ENCODE data around the gene APLN.
A peak's percentile ranks its signal among the peaks of the same experiment; 100 is the strongest.

The APLN gene, protein sequence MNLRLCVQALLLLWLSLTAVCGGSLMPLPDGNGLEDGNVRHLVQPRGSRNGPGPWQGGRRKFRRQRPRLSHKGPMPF

DNA sequence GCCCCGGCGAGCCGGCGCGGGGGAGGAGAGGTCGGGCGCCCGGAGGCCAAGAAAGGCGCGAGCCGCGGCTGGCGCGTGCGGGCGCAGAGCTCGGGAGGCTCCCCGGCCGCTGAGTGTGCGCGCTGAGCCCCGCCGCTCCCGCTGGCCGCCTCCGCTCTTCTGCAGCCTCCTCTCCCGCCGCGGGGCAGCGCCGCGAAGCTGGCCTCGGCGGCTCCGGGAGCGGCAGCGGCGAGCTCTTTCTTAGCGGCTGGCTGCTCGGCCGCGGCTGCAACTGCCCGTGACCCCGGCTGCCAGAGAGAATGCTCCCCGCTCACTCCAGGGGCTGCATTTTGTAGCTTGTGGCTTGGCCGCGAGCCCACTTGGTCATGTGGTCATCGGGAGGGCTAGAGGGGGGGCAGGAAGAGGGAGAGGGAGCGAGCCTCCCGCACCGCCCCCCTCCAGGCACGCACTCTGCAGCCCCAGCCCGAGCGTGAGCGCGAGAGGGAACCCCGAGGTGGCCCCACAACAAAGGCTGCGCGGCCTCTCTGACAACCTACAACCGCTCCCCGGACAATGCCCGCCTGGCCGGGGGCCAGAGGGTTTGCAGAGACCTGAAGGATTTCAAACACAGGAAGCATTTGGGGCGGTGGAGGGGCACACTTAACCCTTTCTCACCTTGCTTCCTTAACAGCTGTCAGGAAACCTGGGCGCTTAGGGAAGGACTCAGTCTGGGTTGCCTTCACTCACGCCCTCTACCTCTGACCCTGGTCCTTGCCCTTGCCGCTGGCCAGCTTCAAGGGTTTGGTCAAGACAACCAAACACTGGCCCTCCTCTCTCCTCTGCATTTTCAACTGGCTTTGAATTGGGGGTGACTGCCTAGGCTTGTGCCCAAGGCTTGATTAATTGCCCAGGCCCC, at the start of gene APLN:
TSS of gene APLN (minus strand) at position 305 of the 895 bp plus-strand sequence. CDS start 326 bp downstream, outside the sequence.
- DNase-seq, result no peak

DNA sequence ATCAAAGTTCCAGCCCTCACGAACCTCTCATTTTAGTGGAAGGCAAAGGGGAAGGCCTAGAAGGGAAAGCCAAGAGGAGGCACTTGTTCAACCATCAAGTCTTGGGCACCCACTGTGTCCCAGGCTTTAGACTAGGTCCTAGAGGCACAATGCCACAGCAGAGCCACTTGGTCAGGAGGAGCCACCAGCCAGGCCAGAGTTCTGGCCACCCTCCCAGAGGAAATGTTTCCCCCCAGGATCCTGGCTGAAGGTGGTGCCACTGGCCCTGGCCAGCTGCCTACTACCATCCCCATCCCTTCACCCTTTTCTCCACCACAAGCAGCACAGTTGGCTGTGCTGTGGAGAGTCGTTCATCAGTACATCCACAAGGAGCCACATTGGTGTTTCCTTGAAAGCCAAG, 49.7 kb upstream of the APLN start:
- no peak for DNase-seq

DNA sequence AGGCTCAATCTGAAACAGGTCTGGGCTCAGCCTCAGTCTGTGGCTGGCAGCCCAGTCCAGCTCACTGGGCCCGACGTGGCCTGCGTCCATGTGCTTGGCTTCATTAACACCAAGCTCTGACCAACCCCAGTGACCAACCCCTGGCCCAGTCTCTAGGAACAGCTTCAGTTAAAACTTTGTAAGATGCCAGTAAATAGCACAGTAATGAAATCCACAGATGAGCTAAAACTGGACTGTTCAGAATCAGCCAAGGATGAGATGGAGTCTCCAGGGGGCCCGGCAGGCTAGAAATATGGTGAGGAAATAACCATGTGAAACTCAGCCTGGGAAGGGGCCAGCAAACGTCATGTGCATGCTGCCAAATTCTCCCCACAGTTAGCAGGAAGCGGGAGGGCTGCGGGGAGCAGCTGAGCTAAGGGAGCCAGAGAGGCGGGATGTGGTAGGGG, 46.9 kb upstream of the APLN start:
- no peak for DNase-seq

GRCh38 chrX:129700536-129700935, 45.8 kb upstream of the APLN start:
- DNase-seq, result no peak

- DNase-seq, result no peak
These were observed 43.4 kb upstream of the APLN start for GRCh38 chrX:129698150-129698549.

DNA sequence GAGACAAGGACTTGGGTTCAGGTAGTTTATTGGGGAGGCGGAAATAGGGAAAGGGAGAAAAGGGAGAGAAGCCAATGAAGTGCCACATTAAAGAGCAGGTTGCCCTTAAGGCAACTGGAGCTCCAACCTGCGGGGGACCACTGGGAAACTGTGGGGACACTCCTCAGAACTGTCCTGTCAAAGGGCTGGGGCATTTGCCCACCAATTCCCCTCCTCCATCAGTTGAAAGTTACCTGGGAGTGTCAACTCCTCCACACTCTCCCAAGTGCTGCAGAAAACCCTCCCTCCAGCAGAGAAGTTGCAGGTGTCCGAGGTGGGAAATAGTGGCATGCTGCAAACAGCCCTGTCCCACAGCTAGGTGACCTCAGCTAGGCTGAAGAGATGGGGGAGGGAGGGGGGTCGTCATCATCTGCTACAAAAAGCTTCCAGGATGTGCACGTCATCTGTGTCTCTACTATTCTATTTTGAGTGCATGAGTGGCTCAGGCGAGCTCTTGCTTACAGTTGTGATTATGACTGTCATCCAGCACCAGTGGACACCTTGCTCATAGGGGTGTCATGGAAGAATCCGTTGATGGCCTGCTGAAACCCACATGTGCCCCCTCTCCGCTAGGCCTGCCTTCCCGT, 42.6 kb upstream of the APLN start:
- DNase-seq, result no peak

DNA sequence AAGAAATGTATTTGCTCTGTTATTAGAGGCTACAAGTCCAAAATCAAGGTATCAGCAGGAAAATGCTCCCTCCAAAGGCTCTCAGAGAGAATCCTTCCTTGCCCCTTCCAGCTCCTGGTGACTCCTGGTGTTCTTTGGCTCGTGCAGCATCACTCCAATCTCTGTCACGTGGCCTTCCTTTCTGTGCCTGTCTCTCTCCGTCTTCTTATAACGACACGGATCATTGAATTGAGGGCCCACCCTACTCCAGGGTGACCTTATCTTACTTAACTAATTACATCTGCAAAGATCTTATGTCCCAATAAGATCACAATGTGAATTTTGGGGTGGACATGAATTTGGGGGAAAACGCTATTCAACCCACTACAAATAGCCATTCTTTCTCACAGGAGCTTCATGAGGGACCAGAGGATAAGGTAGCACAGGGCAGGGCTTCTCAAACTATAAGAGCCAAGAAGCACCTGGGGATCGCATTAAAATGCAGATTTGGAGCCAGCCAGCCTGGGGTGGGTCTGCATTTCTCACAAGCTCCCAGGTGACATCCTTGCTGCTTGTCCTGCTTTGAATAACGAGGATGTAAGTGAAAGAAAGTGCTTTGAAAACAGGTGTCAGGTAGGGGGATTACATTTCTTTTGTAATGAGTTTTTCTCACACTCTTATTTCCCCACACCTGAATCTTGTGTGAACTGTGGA, 41.9 kb upstream of the APLN start:
- DNase-seq, result no peak

GRCh38 chrX:129695937-129696336, 41.2 kb upstream of the APLN start:
- no peak for DNase-seq

- DNase-seq, result no peak
These were observed 40.8 kb upstream of the APLN start for GRCh38 chrX:129695535-129695934.

- DNase-seq, result no peak
These were observed 40.0 kb upstream of the APLN start for GRCh38 chrX:129694805-129695204.

DNA sequence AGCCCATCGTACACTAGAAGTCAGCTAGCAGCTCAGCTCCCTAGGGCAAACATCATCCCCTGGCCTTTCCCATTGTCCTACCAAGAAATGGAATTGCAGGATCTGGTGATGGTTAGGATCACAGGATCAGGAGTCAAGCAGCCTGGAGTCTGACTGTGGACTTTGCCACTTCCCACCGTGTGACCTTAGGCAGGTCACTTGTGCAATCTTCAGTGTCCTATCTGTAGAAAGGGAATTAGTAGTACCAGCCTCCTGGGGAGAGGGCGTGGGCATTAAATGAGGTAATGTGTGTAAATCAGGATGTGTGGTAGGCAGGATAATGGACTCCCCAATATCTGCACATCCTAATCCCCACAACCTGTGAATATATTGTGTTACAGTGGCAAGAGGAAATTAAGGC, 38.6 kb upstream of the APLN start:
- DNase-seq, result no peak

DNA sequence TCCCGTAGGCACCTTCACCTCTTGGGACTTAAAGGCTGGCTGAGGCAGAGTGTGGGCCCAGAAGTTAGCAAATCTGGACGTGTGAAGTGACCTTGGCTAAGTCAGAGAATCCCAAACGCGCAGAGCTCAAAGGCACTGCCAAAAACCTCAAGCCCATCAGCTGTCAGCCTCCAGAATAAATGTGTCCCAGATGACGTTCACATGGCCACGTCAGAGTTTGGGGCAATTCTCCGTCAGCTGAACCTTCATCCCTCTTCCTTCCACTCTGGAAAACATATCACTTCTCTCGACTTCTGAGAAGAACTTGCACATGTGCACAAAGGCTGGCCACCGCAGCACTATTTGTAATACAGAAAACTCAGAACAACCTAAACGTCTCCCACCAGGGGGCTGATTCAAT, 35.7 kb upstream of the APLN start:
- no peak for DNase-seq

DNA sequence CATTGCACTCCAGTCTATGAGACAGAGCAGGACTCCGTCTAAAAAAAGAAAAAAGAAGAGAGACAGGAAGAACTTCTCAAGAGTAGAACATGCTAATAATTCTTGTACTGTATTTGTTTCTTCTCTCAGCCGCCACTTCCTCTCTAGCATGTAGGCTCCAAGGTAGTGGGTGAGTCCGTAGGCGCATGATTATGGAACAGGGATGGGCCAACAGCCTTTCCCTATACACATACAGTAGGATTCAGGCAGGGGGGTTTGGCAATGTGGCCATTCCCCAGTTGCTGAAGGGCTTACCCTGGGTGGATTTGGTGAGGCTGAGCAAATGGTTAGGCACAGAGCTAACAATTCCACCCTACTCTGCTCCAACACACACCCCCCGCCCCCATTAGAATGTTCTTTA, 35.0 kb upstream of the APLN start:
- no peak for DNase-seq

GRCh38 chrX:129688097-129688496, 33.3 kb upstream of the APLN start:
- DNase-seq, result no peak

DNA sequence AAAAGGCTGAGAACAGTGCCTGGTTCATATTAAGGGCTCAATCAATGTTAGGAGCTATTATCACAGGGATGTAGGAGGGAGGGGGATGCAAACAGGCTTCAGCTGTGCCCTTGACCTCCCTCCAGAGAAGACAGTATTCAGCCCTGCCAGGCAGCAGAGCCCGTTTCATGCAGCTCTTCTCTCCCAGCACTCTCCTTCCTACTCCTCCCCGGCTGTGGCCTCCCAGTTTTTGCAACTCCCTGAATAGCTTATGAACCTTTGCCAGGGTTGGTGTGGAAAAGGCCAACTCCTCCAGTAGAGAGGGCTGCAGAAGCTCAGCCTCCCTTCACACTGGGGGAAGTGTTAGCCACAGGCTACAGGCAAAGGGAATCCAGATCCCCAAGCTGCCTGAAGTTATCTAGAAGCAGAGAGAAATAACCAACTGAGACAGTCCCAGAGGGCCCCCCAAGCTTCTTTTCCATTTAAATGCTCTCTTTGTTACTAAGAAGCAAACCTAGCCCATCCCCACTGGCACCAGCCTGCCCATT, 31.7 kb upstream of the APLN start:
- no peak for DNase-seq

GRCh38 chrX:129682979-129683378, 28.2 kb upstream of the APLN start:
- no peak for DNase-seq

DNA sequence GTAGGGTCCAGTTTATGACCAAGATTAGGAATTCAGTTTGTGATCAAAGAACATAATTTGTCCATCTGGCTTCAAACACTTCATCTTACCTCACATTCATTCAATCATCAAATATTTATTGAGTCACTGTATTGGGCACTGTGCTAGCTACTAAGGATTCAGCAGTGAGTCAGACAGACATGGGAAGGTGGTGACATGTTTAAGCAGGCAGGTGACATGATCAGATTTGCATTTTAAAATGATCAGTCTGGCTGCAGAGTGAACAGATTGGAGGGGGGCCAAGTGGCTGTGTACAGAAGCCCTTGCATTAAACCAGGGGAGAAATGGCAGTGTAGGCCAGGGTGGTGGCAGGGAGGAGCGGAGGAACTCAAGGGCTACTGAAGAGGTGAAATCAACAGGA, 25.1 kb upstream of the APLN start:
- DNase-seq, result no peak

DNA sequence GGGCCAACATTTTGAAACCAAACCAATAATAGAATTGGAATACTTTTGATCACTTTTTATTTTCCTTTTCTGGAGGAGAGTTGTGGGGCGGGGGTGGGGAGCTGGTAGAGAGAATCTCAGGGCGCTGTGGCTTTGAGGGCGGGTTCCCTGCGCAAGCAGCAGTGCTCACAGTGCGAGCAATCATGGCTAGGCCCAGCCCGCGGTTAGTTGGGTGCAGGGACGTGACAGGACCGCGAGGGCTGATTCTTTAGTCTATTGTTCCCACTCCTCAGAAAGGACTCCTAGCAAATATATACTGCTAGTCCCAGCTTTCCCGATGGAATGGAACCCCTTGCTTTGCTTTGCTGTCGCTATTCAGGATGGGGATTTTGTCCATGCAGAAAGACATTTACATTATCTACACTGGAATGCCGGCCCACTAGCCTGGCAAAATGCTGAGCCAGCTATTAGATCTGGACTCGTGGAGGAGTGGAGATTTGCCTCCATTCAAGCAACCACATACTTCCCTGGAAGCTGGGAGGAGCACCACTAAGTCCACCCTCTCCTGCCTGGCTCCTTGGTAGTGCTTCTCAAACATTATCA, 23.9 kb upstream of the APLN start:
- peak; percentile 30 for DNase-seq

DNA sequence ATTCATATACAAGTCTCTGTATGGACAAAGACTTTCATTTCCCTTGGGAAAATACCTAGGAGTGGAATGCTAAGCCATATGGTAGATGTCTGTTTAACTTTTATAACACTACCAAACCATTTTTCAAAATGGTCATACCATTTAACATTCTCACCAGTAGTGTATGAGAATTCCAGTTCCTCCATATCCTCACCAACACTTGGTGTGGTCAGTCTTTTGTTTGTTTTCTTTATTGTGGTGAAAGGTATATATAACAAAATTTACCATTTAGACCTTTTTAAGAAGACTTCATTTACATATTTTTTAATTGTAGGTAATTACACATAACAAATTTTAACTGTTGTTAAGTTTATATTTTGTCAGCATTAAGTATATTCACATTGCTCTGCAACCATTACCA, 12.7 kb upstream of the APLN start:
- DNase-seq, result no peak

DNA sequence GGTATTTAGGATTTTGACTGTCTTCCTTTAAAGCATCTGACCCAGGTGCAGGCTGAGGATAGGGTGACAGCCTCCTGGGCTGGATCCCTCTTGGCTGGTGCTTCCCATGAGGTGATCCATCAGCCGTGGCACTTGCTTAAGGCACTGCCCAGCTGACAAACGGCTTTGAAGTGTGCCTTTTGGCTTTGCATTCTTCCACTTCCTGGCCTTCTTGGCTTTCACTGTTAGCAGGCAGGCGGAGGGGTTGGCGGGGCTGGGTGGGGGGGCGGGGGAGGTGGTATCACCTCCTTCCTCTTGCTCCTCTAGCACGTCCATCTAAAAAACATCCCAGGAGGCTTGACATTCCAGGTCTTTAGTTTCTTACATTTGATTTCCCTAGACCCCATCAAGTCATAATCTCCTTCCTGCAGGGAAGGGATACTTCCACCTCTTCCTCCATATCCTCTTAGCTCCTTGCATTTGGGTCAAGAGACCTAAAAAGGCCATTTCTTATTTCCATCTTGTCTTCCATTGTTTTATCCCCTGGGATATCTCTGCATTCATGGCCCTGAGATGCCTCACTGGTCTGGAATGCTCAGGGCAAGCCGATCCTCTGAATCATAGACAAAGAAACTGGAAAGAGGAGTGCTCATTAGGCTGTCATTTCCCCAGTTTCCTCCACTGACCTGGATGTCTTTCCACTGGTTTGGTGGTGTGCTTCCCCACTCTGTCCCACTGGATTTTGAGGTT, 11.3 kb upstream of the APLN start:
- no peak for DNase-seq

- no peak for DNase-seq
These were observed 8.4 kb upstream of the APLN start for GRCh38 chrX:129663171-129663570.

- no peak for DNase-seq
These were observed 6.6 kb upstream of the APLN start for GRCh38 chrX:129661369-129661768.
